ENCODE data around the gene NAA25. TPM values are rescaled to one million over a fixed set of nuclear protein-coding genes. Genes with fewer than 3 reads are reported as not detected.
A peak's percentile ranks its signal among the peaks of the same experiment; 100 is the strongest.
"Not testable (repeated sequence)": the region's sequence is repeated elsewhere in the genome, so short reads cannot be mapped to it uniquely, and the experiment has no call there.

The NAA25 gene
- total RNA-seq, 1 donor from 2014 or later, result 1.9 TPM

GRCh38 chr12:112105891-112106290 lies 2.7 kb downstream of the NAA25 start:
- Histone ChIP-seq H3K36me3 (peaks cover 0 to 6% of the 10 kb centered on the region in 2 donors), H3K4me3 (no peak overlapping the region), H3K4me1 (peaks cover 0 to 20% of the 10 kb centered on the region in 2 donors), H3K27ac (no peak overlapping the region), H3K27me3 (no peaks in the 10 kb centered on the region), H3K9me3 (no peaks in the 10 kb centered on the region)
- TF ChIP-seq CTCF (IDR thresholded peaks at IDR 0.05), result no peak
- no peak for DNase-seq (ENCODE audit: low spot score in 2 of 2)
- intact Hi-C loops (cut with DNase I), result loop anchor here (5.0 kb wide), 2 partner anchors 94 to 276 kb away; partner anchors contain the start of genes ERP29, HECTD4 and TMEM116

- Histone ChIP-seq H3K4me3 (no peak overlapping the region), H3K9me3 (no peaks in the 10 kb centered on the region), H3K4me1 (peaks cover 0 to 18% of the 10 kb centered on the region in 2 donors), H3K27ac (peak overlapping the region in 1 of 2 donors; percentile 33), H3K27me3 (no peaks in the 10 kb centered on the region), H3K36me3 (peaks cover 0 to 9% of the 10 kb centered on the region in 2 donors)
- no peak for TF ChIP-seq CTCF (IDR thresholded peaks at IDR 0.05)
- peak in 1 of 2 donors; percentile 27 for DNase-seq (ENCODE audit: low spot score in 2 of 2)
- intact Hi-C loops (cut with DNase I), result no loop called here
These were observed 4.7 kb downstream of the NAA25 start for GRCh38 chr12:112103758-112104503.

GRCh38 chr12:112102746-112103145 lies 5.8 kb downstream of the NAA25 start:
- peak overlapping the region in 1 of 2 donors; percentile 33 for H3K27ac ChIP-seq
- DNase-seq (ENCODE audit: low spot score in 2 of 2); intact Hi-C loops (cut with DNase I): not testable (repeated sequence)

GRCh38 chr12:112102127-112102526 lies 6.5 kb downstream of the NAA25 start:
- intact Hi-C loops (cut with DNase I), result no loop called here
- peaks cover 0 to 9% of the 10 kb centered on the region in 2 donors for H3K36me3 ChIP-seq
- no peak for DNase-seq (ENCODE audit: low spot score in 2 of 2)
- no peak overlapping the region for H3K27ac ChIP-seq
- peaks cover 0 to 15% of the 10 kb centered on the region in 2 donors for H3K4me1 ChIP-seq
- H3K27me3 ChIP-seq, result no peaks in the 10 kb centered on the region
- no peak overlapping the region for H3K4me3 ChIP-seq
- TF ChIP-seq CTCF (IDR thresholded peaks at IDR 0.05), result no peak
- no peaks in the 10 kb centered on the region for H3K9me3 ChIP-seq

More at GRCh38 chr12:112102746-112103145, 5.8 kb downstream of the NAA25 start:
- H3K36me3 ChIP-seq, H3K9me3 ChIP-seq, H3K4me3 ChIP-seq, H3K27me3 ChIP-seq: not testable (repeated sequence)
- H3K4me1 ChIP-seq, result peaks cover 0 to 20% of the 10 kb centered on the region in 2 donors

- DNase-seq (ENCODE audit: low spot score in 2 of 2); H3K36me3 ChIP-seq; H3K4me3 ChIP-seq; H3K9me3 ChIP-seq; H3K27ac ChIP-seq; intact Hi-C loops (cut with DNase I); H3K27me3 ChIP-seq: not testable (repeated sequence)
- H3K4me1 ChIP-seq, result peaks cover 0 to 12% of the 10 kb centered on the region in 2 donors
These were observed 8.1 kb downstream of the NAA25 start for GRCh38 chr12:112100500-112100899.

- H3K9me3 ChIP-seq, result no peaks in the 10 kb centered on the region
- H3K4me3 ChIP-seq, result no peak overlapping the region
- TF ChIP-seq CTCF (IDR thresholded peaks at IDR 0.05), result no peak
- no peaks in the 10 kb centered on the region for H3K27me3 ChIP-seq
- peaks cover 0 to 12% of the 10 kb centered on the region in 2 donors for H3K36me3 ChIP-seq
- peak overlapping the region in 1 of 2 donors; percentile 0 for H3K27ac ChIP-seq
- intact Hi-C loops (cut with DNase I), result no loop called here
- H3K4me1 ChIP-seq, result peaks cover 0 to 4% of the 10 kb centered on the region in 2 donors
- DNase-seq (ENCODE audit: low spot score in 2 of 2), result no peak
These were observed 10.9 kb downstream of the NAA25 start for GRCh38 chr12:112097641-112098040.
